ENCODE results near the gene WNT2. TPM values are rescaled to one million over a fixed set of nuclear protein-coding genes. Genes with fewer than 3 reads are reported as not detected.

Gene WNT2
- total and polyA plus RNA-seq, 2 of the 4 experiments (the other 2 are of a cell fraction) = 1.8 to 1.9 TPM

DNA sequence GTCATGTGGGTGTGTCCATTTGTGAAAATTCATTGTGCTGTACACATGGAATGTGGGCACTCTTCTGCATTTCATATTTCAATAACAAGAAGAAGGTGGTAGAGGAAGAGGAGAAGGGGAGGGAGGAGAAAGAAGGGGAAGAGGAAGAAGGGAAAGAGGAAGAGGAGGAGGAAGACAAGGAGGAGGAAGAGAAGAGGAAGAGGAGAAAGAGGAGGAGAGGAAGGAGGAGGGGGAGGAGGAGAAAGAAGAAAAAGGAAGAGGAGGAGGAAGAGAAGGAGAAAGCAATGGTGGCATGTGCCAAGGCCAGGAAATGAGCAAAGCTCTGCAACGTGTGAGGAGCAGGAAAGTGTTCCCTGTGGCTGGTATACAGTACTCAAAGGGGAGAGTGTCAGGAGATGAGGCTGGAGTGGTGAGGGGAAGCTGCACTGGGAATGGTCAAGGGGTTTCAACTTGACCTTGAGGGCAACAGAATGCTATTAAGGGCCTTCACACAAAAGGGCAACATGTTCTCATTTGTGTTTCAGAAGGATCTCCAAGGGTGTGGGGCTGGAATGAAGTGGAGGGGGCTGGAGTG is 40.5 kb downstream of the WNT2 start:
- peak overlapping the region; percentile 88 for H2BK5ac ChIP-seq (ENCODE audit: low read depth, low read length, poor library complexity, severe bottlenecking)
- CTCF ChIA-PET = no interaction called here
- H4K8ac ChIP-seq (ENCODE audit: low read depth in 2 of 2, low read length in 2 of 2) = peak overlapping the region; percentile 48 to 78; a peak in 3 of 4 replicates
- no peaks in the 10 kb centered on the region for H3K36me3 ChIP-seq (ENCODE audit: control insufficient read depth, insufficient read depth, low read length)
- intact Hi-C loops (cut with micrococcal nuclease) (no loop called here), dilution Hi-C loops (cut with HindIII; ENCODE audit: low sequenced_read_pairs, unreplicated experiment) (no loop called here), in situ Hi-C loops (cut with MboI; ENCODE audit: low sequenced_read_pairs) (no loop called here)
- BruUV-seq (replicated peaks) = no TSS peak
- H3K14ac ChIP-seq (replicated peaks; ENCODE audit: low read depth, low read length) = peak overlapping the region; percentile 81
- no peak overlapping the region for H3K4me3 ChIP-seq (ENCODE audit: insufficient read depth, low read depth, low read length)
- peak overlapping the region; percentile 84 for H2BK120ac ChIP-seq (ENCODE audit: low read depth, low read length)
- peak overlapping the region; percentile 87 for H3K4ac ChIP-seq (ENCODE audit: low read depth, low read length)
- peak overlapping the region; percentile 76 for H2BK15ac ChIP-seq (ENCODE audit: low read depth, low read length)
- no peaks in the 10 kb centered on the region for H4K20me1 ChIP-seq (ENCODE audit: insufficient read depth, low read length)
- H3K23ac ChIP-seq (ENCODE audit: low read depth, low read length) = peak overlapping the region; percentile 32; the same call in 1 of the 2 replicates
- H3K27me3 ChIP-seq (ENCODE audit: control insufficient read depth, insufficient read depth, low read length) = no peaks in the 10 kb centered on the region
- no peak overlapping the region; the same call in 1 of the 2 replicates for H3K56ac ChIP-seq (ENCODE audit: extremely low read depth, insufficient read depth, low read length)
- peak overlapping the region; percentile 93 for H4K91ac ChIP-seq (ENCODE audit: insufficient read depth, low read depth, low read length)
- H3K9me1 ChIP-seq (ENCODE audit: insufficient read depth, low read length) = peaks cover 24% of the 10 kb centered on the region
- no peak for TF ChIP-seq CHD1 (IDR thresholded peaks at IDR 0.05; ENCODE audit: low read depth, low read length)
- TF ChIP-seq SMC3 (IDR thresholded peaks at IDR 0.05; ENCODE audit: low read depth, low read length) = no peak
- TF ChIP-seq MAZ (IDR thresholded peaks at IDR 0.05; ENCODE audit: borderline replicate concordance, low read depth, low read length) = no peak
- TF ChIP-seq, protein P1, sequence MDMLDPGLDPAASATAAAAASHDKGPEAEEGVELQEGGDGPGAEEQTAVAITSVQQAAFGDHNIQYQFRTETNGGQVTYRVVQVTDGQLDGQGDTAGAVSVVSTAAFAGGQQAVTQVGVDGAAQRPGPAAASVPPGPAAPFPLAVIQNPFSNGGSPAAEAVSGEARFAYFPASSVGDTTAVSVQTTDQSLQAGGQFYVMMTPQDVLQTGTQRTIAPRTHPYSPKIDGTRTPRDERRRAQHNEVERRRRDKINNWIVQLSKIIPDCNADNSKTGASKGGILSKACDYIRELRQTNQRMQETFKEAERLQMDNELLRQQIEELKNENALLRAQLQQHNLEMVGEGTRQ (IDR thresholded peaks at IDR 0.05; ENCODE audit: low read depth, low read length) = no peak
- TF ChIP-seq RAD21 (IDR thresholded peaks at IDR 0.05; ENCODE audit: low read length) = no peak
- TF ChIP-seq MAFK (IDR thresholded peaks at IDR 0.05; ENCODE audit: low read depth, low read length) = no peak
- TF ChIP-seq, protein P2, sequence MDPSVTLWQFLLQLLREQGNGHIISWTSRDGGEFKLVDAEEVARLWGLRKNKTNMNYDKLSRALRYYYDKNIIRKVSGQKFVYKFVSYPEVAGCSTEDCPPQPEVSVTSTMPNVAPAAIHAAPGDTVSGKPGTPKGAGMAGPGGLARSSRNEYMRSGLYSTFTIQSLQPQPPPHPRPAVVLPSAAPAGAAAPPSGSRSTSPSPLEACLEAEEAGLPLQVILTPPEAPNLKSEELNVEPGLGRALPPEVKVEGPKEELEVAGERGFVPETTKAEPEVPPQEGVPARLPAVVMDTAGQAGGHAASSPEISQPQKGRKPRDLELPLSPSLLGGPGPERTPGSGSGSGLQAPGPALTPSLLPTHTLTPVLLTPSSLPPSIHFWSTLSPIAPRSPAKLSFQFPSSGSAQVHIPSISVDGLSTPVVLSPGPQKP (IDR thresholded peaks at IDR 0.05; ENCODE audit: borderline replicate concordance, low read depth, low read length) = no peak
- no peak for TF ChIP-seq NFE2L2 (IDR thresholded peaks at IDR 0.05; ENCODE audit: low read depth, low read length)
- TF ChIP-seq BHLHE40 (IDR thresholded peaks at IDR 0.05; ENCODE audit: low read depth, low read length) = no peak
- TF ChIP-seq RCOR1 (IDR thresholded peaks at IDR 0.05; ENCODE audit: insufficient replicate concordance, low read length) = no peak
- TF ChIP-seq CEBPB (IDR thresholded peaks at IDR 0.05; ENCODE audit: low read depth, low read length) = no peak
- TF ChIP-seq, protein P3, sequence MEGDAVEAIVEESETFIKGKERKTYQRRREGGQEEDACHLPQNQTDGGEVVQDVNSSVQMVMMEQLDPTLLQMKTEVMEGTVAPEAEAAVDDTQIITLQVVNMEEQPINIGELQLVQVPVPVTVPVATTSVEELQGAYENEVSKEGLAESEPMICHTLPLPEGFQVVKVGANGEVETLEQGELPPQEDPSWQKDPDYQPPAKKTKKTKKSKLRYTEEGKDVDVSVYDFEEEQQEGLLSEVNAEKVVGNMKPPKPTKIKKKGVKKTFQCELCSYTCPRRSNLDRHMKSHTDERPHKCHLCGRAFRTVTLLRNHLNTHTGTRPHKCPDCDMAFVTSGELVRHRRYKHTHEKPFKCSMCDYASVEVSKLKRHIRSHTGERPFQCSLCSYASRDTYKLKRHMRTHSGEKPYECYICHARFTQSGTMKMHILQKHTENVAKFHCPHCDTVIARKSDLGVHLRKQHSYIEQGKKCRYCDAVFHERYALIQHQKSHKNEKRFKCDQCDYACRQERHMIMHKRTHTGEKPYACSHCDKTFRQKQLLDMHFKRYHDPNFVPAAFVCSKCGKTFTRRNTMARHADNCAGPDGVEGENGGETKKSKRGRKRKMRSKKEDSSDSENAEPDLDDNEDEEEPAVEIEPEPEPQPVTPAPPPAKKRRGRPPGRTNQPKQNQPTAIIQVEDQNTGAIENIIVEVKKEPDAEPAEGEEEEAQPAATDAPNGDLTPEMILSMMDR (conservative IDR thresholded peaks at IDR 0.05; ENCODE audit: low read depth, low read length) = no peak
- 70% methylated on average over 1 of the region's 1 CpG; no CpG with 5 or more reads in 1 of the 2 experiments for WGBS, 2 experiments (ENCODE audit: extremely low coverage in 2 of 2, insufficient read length in 1 of 2)
- H2AK5ac ChIP-seq (ENCODE audit: low read depth, low read length) = peak overlapping the region; percentile 85
- peak overlapping the region; percentile 95 for H2BK20ac ChIP-seq (ENCODE audit: low read depth, low read length)
- H4K5ac ChIP-seq (ENCODE audit: low read depth, low read length) = peak overlapping the region; percentile 94
- peak overlapping the region; percentile 72; the same call in 1 of the 2 replicates for H3K27ac ChIP-seq (ENCODE audit: insufficient read depth, low read length)
- H3K4me2 ChIP-seq (ENCODE audit: low read depth, low read length) = no peak overlapping the region
- H3K18ac ChIP-seq (ENCODE audit: low read depth, low read length) = peak overlapping the region; percentile 92
- no peaks in the 10 kb centered on the region for H3K9me3 ChIP-seq (ENCODE audit: control insufficient read depth, insufficient read depth, low read length)
- H3K9ac ChIP-seq (ENCODE audit: low read depth, low read length) = no peak overlapping the region
- POLR2A ChIA-PET (ENCODE audit: unreplicated experiment) = no interaction called here
- DNase-seq (no peak), ATAC-seq (ENCODE audit: low read depth) (no peak)
- H2AK9ac ChIP-seq (replicated peaks; ENCODE audit: low read depth, low read length, poor library complexity) = peak overlapping the region; percentile 31
- peaks cover 22% of the 10 kb centered on the region for H3K4me1 ChIP-seq (ENCODE audit: control insufficient read depth, insufficient read depth, low read length)
- H3K79me1 ChIP-seq (ENCODE audit: low read depth in 1 of 2, low read length in 2 of 2) = no peaks in the 10 kb centered on the region
- H2AFZ ChIP-seq (replicated peaks; ENCODE audit: low read length, poor library complexity) = peak overlapping the region; percentile 29
